ENCODE data around the gene BANF1.

BANF1 gene

GRCh38 chr11:66045177-66045639, 42.9 kb downstream of the BANF1 start:
- TF ChIP-seq EZH2phosphoT487 (IDR thresholded peaks at IDR 0.05; ENCODE audit: borderline replicate concordance, low read length) = no peak
- peak; percentile 94 for TF ChIP-seq CTCF (IDR thresholded peaks at IDR 0.05; ENCODE audit: low read depth, low read length, poor library complexity, severe bottlenecking)
- Histone ChIP-seq H3K27ac (ENCODE audit: low read depth, low read length) (no peak overlapping the region), H3F3A (ENCODE audit: control insufficient read depth, insufficient read depth) (no peaks in the 10 kb centered on the region; the same call in 1 of the 2 replicates), H3K4me2 (ENCODE audit: low read length) (peak overlapping the region; percentile 50), H3K27me3 (ENCODE audit: control insufficient read depth, low read length) (no peaks in the 10 kb centered on the region; the same call in 1 of the 2 replicates), H3K4me1 (ENCODE audit: control insufficient read depth, low read length) (peaks cover 15% of the 10 kb centered on the region), H4K20me1 (ENCODE audit: control insufficient read depth, insufficient read depth, low read depth, low read length) (no peaks in the 10 kb centered on the region), H3K9me2 (replicated peaks; ENCODE audit: control insufficient read depth, low read length) (no peaks in the 10 kb centered on the region), H3K4me3 (ENCODE audit: low read length) (peak overlapping the region; percentile 34), H3K36me3 (ENCODE audit: control insufficient read depth, low read length) (no peaks in the 10 kb centered on the region), H3K79me2 (ENCODE audit: control insufficient read depth, low read length) (no peaks in the 10 kb centered on the region), H3K9me3 (ENCODE audit: control insufficient read depth, insufficient read depth, low read length) (no peaks in the 10 kb centered on the region)

DNA sequence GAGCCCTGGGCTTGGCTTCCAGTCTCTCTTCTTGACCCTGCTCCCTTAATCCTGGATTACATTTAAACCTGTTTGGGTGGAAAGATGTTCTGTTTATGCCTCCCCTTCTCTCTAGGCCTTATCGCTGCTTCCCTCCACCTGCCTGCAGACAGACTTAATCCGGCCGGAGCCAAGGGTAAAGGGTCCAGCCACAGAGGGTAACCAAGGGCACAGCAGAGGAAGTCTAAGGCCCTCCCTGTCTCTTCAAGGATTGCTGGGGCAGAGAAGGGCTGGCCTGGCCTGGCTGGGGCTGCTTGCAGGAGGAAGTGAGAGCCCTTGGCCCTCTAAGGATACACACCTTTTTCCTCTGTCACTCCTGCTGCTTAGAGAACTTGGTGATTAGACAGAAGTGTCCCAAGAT, 44.6 kb downstream of the BANF1 start:
- no peaks in the 10 kb centered on the region; the same call in 1 of the 2 replicates for H3K27me3 ChIP-seq (ENCODE audit: control insufficient read depth, low read length)
- H4K20me1 ChIP-seq (ENCODE audit: control insufficient read depth, insufficient read depth, low read depth, low read length) = no peaks in the 10 kb centered on the region
- no peaks in the 10 kb centered on the region; the same call in 1 of the 2 replicates for H3F3A ChIP-seq (ENCODE audit: control insufficient read depth, insufficient read depth)
- no peak overlapping the region for H3K4me3 ChIP-seq (ENCODE audit: low read length)
- H3K9me2 ChIP-seq (replicated peaks; ENCODE audit: control insufficient read depth, low read length) = no peaks in the 10 kb centered on the region
- no peak overlapping the region for H3K4me2 ChIP-seq (ENCODE audit: low read length)
- 0 out of 2 replicates have a peak, but pooled peaks cover 5% of the 10 kb centered on the region for H3K79me2 ChIP-seq (ENCODE audit: control insufficient read depth, low read length)
- no peaks in the 10 kb centered on the region for H3K9me3 ChIP-seq (ENCODE audit: control insufficient read depth, insufficient read depth, low read length)
- H3K4me1 ChIP-seq (ENCODE audit: control insufficient read depth, low read length) = peaks cover 26% of the 10 kb centered on the region
- TF ChIP-seq EZH2phosphoT487 (IDR thresholded peaks at IDR 0.05; ENCODE audit: borderline replicate concordance, low read length) (no peak), CTCF (IDR thresholded peaks at IDR 0.05; ENCODE audit: low read depth, low read length, poor library complexity, severe bottlenecking) (no peak)
- H3K27ac ChIP-seq (ENCODE audit: low read depth, low read length) = no peak overlapping the region
- no peaks in the 10 kb centered on the region for H3K36me3 ChIP-seq (ENCODE audit: control insufficient read depth, low read length)

DNA sequence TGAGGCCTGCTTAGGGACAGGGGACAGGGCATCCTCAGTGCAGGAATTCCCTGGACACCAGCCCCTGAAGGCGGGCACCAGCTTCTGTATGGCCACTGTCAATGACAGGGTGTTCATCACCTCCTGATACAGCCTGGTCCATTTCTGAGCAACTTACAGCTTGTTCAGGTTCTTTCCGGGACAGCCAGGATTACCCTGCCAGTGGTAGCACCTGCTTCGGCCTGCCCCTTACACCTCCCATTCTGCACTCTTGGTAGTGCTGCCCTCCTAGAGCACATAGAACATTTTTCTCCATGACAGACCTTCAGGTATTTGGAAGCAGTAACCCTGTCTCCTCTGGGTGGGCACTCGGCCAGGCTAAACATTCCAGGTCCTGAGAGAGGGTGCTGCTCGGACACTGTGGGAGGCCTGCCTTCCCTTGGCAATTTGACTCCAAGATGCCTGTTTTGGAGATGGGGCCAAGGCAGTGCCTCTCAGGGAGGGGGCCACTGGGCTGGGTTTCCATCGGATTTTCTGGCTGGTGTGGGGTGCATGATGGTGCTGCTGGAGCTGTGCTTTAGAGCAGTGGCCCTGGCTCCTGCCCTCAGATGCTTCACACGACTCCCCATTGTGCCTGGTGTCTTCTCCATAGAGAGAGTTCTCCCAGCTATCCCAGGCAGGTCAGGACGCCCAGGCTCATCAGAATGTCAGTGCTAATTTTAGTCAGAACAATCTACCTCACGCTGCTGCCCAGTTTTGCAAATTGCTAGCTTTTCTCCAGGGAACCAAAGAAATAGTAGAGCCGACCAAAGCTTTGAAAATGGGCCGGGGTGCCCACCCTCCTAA, 45.5 kb downstream of the BANF1 start:
- H3K9me3 ChIP-seq (ENCODE audit: control insufficient read depth, insufficient read depth, low read length) = no peaks in the 10 kb centered on the region
- H3K4me2 ChIP-seq (ENCODE audit: low read length) = no peak overlapping the region
- no peaks in the 10 kb centered on the region; the same call in 1 of the 2 replicates for H3F3A ChIP-seq (ENCODE audit: control insufficient read depth, insufficient read depth)
- H3K4me3 ChIP-seq (ENCODE audit: low read length) = no peak overlapping the region
- no peaks in the 10 kb centered on the region; the same call in 1 of the 2 replicates for H3K27me3 ChIP-seq (ENCODE audit: control insufficient read depth, low read length)
- TF ChIP-seq CTCF (IDR thresholded peaks at IDR 0.05; ENCODE audit: low read depth, low read length, poor library complexity, severe bottlenecking) = no peak
- TF ChIP-seq EZH2phosphoT487 (IDR thresholded peaks at IDR 0.05; ENCODE audit: borderline replicate concordance, low read length) = no peak
- H4K20me1 ChIP-seq (ENCODE audit: control insufficient read depth, insufficient read depth, low read depth, low read length) = no peaks in the 10 kb centered on the region
- H3K79me2 ChIP-seq (ENCODE audit: control insufficient read depth, low read length) = peaks cover 12% of the 10 kb centered on the region
- H3K27ac ChIP-seq (ENCODE audit: low read depth, low read length) = no peak overlapping the region
- H3K36me3 ChIP-seq (ENCODE audit: control insufficient read depth, low read length) = peaks cover 5% of the 10 kb centered on the region
- peaks cover 26% of the 10 kb centered on the region for H3K4me1 ChIP-seq (ENCODE audit: control insufficient read depth, low read length)
- H3K9me2 ChIP-seq (replicated peaks; ENCODE audit: control insufficient read depth, low read length) = no peaks in the 10 kb centered on the region
